Measurements from ENCODE around the gene RTL10. TPM values are rescaled to one million over a fixed set of nuclear protein-coding genes. Genes with fewer than 3 reads are reported as not detected.

RTL10 gene
- total RNA-seq, 1 donor from 2014 or later = 16.6 TPM

DNA sequence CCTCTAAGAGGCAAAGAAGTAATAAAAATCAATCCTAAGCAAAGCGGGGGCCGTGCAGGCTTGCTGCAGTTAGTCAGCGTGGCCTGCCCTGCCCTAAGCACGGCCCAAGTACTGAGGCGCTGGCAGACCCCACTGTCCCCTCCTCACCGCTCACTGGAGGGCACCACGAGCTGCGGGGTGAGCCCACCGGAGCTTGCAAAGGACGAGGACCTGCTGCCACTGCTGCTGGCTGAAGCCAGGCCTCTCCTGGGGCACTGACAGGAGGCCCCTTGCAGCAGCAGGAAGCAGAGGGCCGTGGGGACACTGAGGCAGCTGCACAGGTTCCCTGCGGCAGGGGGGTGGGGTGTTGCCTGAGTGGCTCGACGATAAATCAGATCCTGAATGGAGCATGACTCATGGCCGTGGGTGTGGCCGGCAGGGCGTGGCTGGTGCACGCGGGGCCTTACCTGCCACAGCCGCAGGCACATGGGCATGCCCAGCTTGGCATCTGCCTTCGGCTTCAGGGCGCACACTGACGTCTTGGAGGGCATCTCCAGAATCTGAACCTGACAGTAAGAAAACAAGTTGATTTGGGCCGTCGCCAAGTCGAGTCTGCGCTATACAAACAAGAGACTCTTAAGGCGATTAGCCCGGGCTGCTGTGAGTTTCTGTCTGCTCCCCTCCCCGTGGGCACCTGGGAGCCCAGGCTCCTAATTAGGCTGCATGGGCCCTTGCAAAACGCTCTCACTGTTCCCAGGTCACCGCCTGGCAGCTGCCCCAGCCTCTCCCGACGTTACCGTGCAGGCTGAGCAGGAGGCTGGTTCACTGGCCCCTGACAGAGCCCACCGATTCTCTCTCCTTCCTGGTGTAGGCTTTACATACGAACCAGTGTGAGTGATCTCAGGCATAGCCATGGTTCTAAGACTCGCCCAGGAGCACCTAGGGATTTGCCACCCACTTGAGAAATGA lies 48.2 kb downstream of the RTL10 start:
- H3K27ac Mint-ChIP-seq = no peak overlapping the region
- peaks cover 4% of the 10 kb centered on the region for H3K4me1 Mint-ChIP-seq (ENCODE audit: low read depth)
- DNase-seq (ENCODE audit: low spot score) = no peak
- no peaks in the 10 kb centered on the region for H3K36me3 Mint-ChIP-seq (ENCODE audit: low read depth)
- H3K27me3 Mint-ChIP-seq (ENCODE audit: low read depth) = no peaks in the 10 kb centered on the region
- intact Hi-C loops (cut with micrococcal nuclease) = no loop called here
- H3K4me3 Mint-ChIP-seq (ENCODE audit: low read depth) = no peak overlapping the region
- H3K9me3 Mint-ChIP-seq = no peaks in the 10 kb centered on the region

DNA sequence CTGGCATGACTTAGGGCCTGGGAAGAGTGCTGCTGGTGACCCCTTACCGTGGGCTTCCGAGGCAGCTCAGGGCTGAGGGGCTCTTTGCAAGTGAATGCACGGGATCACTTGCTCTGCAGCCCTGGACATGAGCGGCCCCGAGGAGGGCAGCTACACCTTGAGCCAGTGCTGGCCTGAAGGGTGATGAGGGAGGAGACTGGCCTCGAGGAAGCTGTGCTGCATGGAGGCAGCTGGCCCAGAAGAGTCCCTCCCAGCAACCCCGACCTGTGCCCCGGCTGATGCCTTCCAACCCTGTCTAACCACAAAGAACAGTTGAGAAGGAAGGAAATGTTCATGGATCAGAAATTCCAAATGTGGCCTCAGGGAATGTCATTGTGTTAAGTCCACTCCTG lies 48.9 kb downstream of the RTL10 start:
- Mint-ChIP-seq H3K36me3 (ENCODE audit: low read depth) (no peaks in the 10 kb centered on the region), H3K9me3 (no peaks in the 10 kb centered on the region), H3K27me3 (ENCODE audit: low read depth) (no peaks in the 10 kb centered on the region), H3K4me1 (ENCODE audit: low read depth) (peaks cover 4% of the 10 kb centered on the region), H3K4me3 (ENCODE audit: low read depth) (no peak overlapping the region), H3K27ac (no peak overlapping the region)
- intact Hi-C loops (cut with micrococcal nuclease) = no loop called here
- no peak for DNase-seq (ENCODE audit: low spot score)

Other genes with a start within 250 kb of the RTL10 start
- gene SEPTIN5, start 140.4 kb downstream of the RTL10 start, total RNA-seq = 0.71 and 1.5 TPM in 2 replicates
- gene GP1BB, start 131.3 kb downstream of the RTL10 start, total RNA-seq = not detected in 2 replicates
- gene TBX1, start 94.1 kb downstream of the RTL10 start, total RNA-seq = 0.09 and 0.32 TPM in 2 replicates
- gene GNB1L, start within 50 bp of the RTL10 start, total RNA-seq = 14.7 and 17.7 TPM in 2 replicates
- 93.4 and 95.6 TPM in 2 replicates for gene COMT, start 86.9 kb upstream of the RTL10 start, total RNA-seq
- 19.9 and 20.9 TPM in 2 replicates for gene TXNRD2, start 86.9 kb upstream of the RTL10 start, total RNA-seq
- 3.4 and 3.9 TPM in 2 replicates for gene ARVCF, start 161.9 kb upstream of the RTL10 start, total RNA-seq
- 27.4 and 30.0 TPM in 2 replicates for gene TANGO2, start 166.2 kb upstream of the RTL10 start, total RNA-seq
- gene DGCR8, start 225.4 kb upstream of the RTL10 start, total RNA-seq = 63.1 and 66.4 TPM in 2 replicates